GM12878 (cell line): ENCODE measurements around the gene SORBS2. TPM values are rescaled to one million over a fixed set of nuclear protein-coding genes. Genes with fewer than 3 reads are reported as not detected.

Experiments
- ATAC-seq: fragments of 200-7000 bp; cut with Tn5 transposase; 3 replicates; pipeline ENCODE4 v1.9.1; 2020; ENCODE audit warnings: mild to moderate bottlenecking, moderate library complexity
- BruUV-seq: library from RNA; stranded (reverse); fragments of 400-500 nt; replicated peaks from 2 replicates; lab custom pipeline; 2021; lab: Mats Ljungman, UMichigan
- CTCF ChIA-PET: fragments of 300-600 bp; sonication (Branson Sonifier 250); formaldehyde crosslinking; extraction: SDS; loops from one replicate; lab custom pipeline; 2021; ENCODE audit warnings: inconsistent platforms; lab: Yijun Ruan, JAX
- POLR2A ChIA-PET: fragments of 350-600 bp; formaldehyde crosslinking; extraction: SDS; loops from one replicate; lab custom pipeline; 2021; ENCODE audit warnings: inconsistent platforms; lab: Charles Lee
- RAD21 ChIA-PET: fragments of 300-600 bp; sonication (Branson Sonifier 250); formaldehyde crosslinking; loops from one replicate; lab custom pipeline; 2023; ENCODE audit warnings: antibody characterized with exemption; ENCODE audit not compliant: unreplicated experiment; lab: Charles Lee
- SMC1A ChIA-PET: fragments of 300-600 bp; sonication (Branson Sonifier 250); formaldehyde crosslinking; loops from one replicate; lab custom pipeline; 2023; ENCODE audit not compliant: unreplicated experiment, uncharacterized antibody; lab: Charles Lee
- DNase-seq: peaks from one replicate; pipeline ENCODE4 v3.0.0-alpha.2; 2011; ENCODE audit warnings: low read depth, low spot score
- FAIRE-seq: peaks from 3 replicates; lab custom pipeline; 2011; peaks lifted over from hg19 to GRCh38; lab: Jason Lieb, UNC
- H2AFZ ChIP-seq: 2 replicates; pipeline ENCODE4 v1.6.0; 2011; ENCODE audit warnings: low read depth, low read length, control low read depth; ENCODE audit not compliant: control insufficient read depth
- H3K27ac ChIP-seq: 2 replicates; pipeline ENCODE4 v1.5.1; 2011; ENCODE audit warnings: control low read depth; ENCODE audit not compliant: control insufficient read depth, insufficient read depth
- H3K27me3 ChIP-seq, 2 experiments: replicated peaks in 1 of 2; 2 replicates each; pipeline versions ENCODE4 v1.6.0 to v1.6.1; 2011; ENCODE audit warnings: low read length in 1 of 2; ENCODE audit not compliant: control insufficient read depth in 2 of 2, insufficient read depth in 2 of 2
- H3K36me3 ChIP-seq, 2 experiments: 2 replicates each; pipeline ENCODE4 v1.5.1; 2011; ENCODE audit warnings: low read length in 1 of 2; ENCODE audit not compliant: control insufficient read depth in 2 of 2, insufficient read depth in 2 of 2
- H3K4me1 ChIP-seq: 2 replicates; pipeline ENCODE4 v1.6.1; 2011; ENCODE audit warnings: mild to moderate bottlenecking, low read length, moderate library complexity, mixed read lengths; ENCODE audit not compliant: control insufficient read depth, insufficient read depth
- H3K4me2 ChIP-seq: 2 replicates; pipeline ENCODE4 v1.6.0; 2011; ENCODE audit warnings: control low read depth; ENCODE audit not compliant: control insufficient read depth, insufficient read depth
- H3K4me3 ChIP-seq: fragments of 200-600 bp; sonication (generic); 2 replicates; pipeline ENCODE4 v1.5.1; 2016
- H3K79me2 ChIP-seq: 2 replicates; pipeline ENCODE4 v1.6.0; 2011; ENCODE audit warnings: low read length; ENCODE audit not compliant: control insufficient read depth, insufficient read depth
- H3K9ac ChIP-seq: 2 replicates; pipeline ENCODE4 v1.8.0; 2011; ENCODE audit warnings: low read length, control low read depth, mixed read lengths; ENCODE audit not compliant: control insufficient read depth, insufficient read depth
- H3K9me3 ChIP-seq: replicated peaks from 3 replicates; pipeline ENCODE4 v1.5.1; 2011; ENCODE audit warnings: mild to moderate bottlenecking, low read length; ENCODE audit not compliant: control insufficient read depth, insufficient read depth
- H4K20me1 ChIP-seq: 2 replicates; pipeline ENCODE4 v1.6.0; 2011; ENCODE audit not compliant: control insufficient read depth, insufficient read depth
- BACH1 ChIP-seq: fragments of 450-650 bp; IDR thresholded peaks from 2 replicates; pipeline ENCODE4 v1.6.1; 2017; ENCODE audit warnings: mild to moderate bottlenecking, borderline replicate concordance
- DPF2 ChIP-seq: fragments of 450-650 bp; IDR thresholded peaks from 2 replicates; pipeline ENCODE4 v1.6.1; 2017; ENCODE audit warnings: mild to moderate bottlenecking
- GABPA ChIP-seq: IDR thresholded peaks from 2 replicates; pipeline ENCODE4 v1.6.1; 2014; ENCODE audit warnings: antibody characterized with exemption, low read depth, mild to moderate bottlenecking, inconsistent platforms
- HDGF ChIP-seq: fragments of 450-650 bp; IDR thresholded peaks from 2 replicates; pipeline ENCODE4 v1.6.1; 2016; ENCODE audit warnings: antibody characterized with exemption
- MYC ChIP-seq: IDR thresholded peaks from 2 replicates; pipeline ENCODE4 v1.6.1; 2011; ENCODE audit warnings: mild to moderate bottlenecking, low read length, moderate library complexity, inconsistent platforms; ENCODE audit not compliant: insufficient read depth, insufficient replicate concordance, insufficient read length, severe bottlenecking
- NR2C1 ChIP-seq: fragments of 450-650 bp; IDR thresholded peaks from 2 replicates; pipeline ENCODE4 v1.6.1; 2017; ENCODE audit warnings: antibody characterized with exemption, mild to moderate bottlenecking, moderate library complexity
- PAX8 ChIP-seq: fragments of 450-650 bp; IDR thresholded peaks from 2 replicates; pipeline ENCODE4 v1.6.1; 2017; ENCODE audit warnings: mild to moderate bottlenecking, moderate library complexity
- POLR2A ChIP-seq: IDR thresholded peaks from 2 replicates; pipeline ENCODE4 v1.6.1; 2011; ENCODE audit warnings: low read depth, mild to moderate bottlenecking, low read length
- RAD21 ChIP-seq: IDR thresholded peaks from 2 replicates; pipeline ENCODE4 v1.6.1; 2011; ENCODE audit warnings: mild to moderate bottlenecking, low read depth, low read length, moderate library complexity; ENCODE audit not compliant: insufficient read depth
- SREBF2 ChIP-seq: IDR thresholded peaks from 2 replicates; pipeline ENCODE4 v1.6.1; 2012; ENCODE audit warnings: mild to moderate bottlenecking, low read length
- SUPT20H ChIP-seq: IDR thresholded peaks from 2 replicates; pipeline ENCODE4 v1.6.1; 2011; ENCODE audit warnings: low read depth, mild to moderate bottlenecking, low read length, moderate library complexity, borderline replicate concordance; ENCODE audit not compliant: control insufficient read depth
- TCF12 ChIP-seq: IDR thresholded peaks from 2 replicates; pipeline ENCODE4 v1.6.1; 2011; ENCODE audit warnings: low read depth, mild to moderate bottlenecking, low read length
- WGBS: methylation state at CpG from one replicate; pipeline ENCODE4 v1.1.6; 2016; ENCODE audit warnings: low lambda C conversion rate; ENCODE audit not compliant: insufficient replicate concordance, insufficient coverage; ENCODE audit errors: missing lambda C conversion rate; 5-methylcytosine and 5-hydroxymethylcytosine counted together
- in situ Hi-C: fragments of 300-500 bp; cut with MboI; formaldehyde crosslinking; loops from 9 replicates; pipeline ENCODE4 v1.14.3; 2018; ENCODE audit warnings: mixed read lengths
- intact Hi-C: fragments of 100-400 bp; cut with micrococcal nuclease; formaldehyde crosslinking; loops from one replicate; pipeline ENCODE4 v1.14.2; 2022; ENCODE audit not compliant: unreplicated experiment
- polyA plus RNA-seq, 11 experiments: library from polyadenylated mRNA; depleted of rRNA in 4 of 11; unstranded in 6 of 11; stranded (reverse) in 5 of 11; fragments of >200 nt; fragmentation: Nextera tagmentation in 4 of 11; fragmentation: Illumina TruSeq in 1 of 11; extraction: Ambion mirVana in 4 of 11; extraction: Trizol in 1 of 11; gene quantifications; 1 replicate in 1 of 11; 2 replicates in 10 of 11; pipeline versions ENCODE4 v1.2.1 to v1.2.3, GENCODE V29; 2011 to 2016; ENCODE audit warnings: inconsistent platforms in 2 of 11, missing spikeins in 2 of 11, low read depth in 1 of 11
- total RNA-seq, 4 experiments: library from RNA; depleted of rRNA in 3 of 4; stranded (reverse); fragments of >200 nt in 3 of 4; fragmentation: Illumina TruSeq in 1 of 4; extraction: Trizol in 1 of 4; gene quantifications; 2 replicates each; pipeline versions ENCODE4 v1.2.1 to v1.2.3, GENCODE V29; 2013 to 2021

The SORBS2 gene
- total and polyA plus RNA-seq, 10 of the 15 experiments (the other 5 are each of a cell fraction or from before 2014, with no cell fraction given), result 0.06 to 3.0 (median 0.79) TPM

DNA sequence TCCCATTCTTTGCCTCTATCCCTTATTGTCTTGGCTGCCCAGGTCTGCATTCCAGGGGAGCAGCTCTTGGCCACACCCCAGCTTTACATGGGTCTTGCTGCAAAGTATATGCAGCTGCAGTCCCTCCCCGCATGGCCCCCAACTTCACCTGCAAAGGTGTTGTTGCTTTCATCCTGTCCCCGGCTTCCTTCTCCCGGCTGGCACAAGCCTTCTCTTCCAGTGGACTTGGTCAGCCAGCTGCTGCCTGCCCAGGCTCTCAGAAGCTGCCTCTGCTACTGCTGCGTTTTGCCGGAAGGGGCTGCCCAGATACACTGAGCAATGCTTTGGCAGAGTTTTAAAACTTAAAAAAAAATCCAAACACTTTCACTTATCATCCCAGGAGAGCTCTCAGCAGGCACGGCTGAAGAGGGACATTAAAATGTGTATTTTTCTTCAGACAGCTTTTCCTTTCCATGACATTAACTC, 155.5 kb downstream of the SORBS2 start:
- no peaks in the 10 kb centered on the region for H3K9me3 ChIP-seq
- no peaks in the 10 kb centered on the region for H4K20me1 ChIP-seq
- ATAC-seq (no peak), DNase-seq (no peak), FAIRE-seq (no peak)
- TF ChIP-seq SUPT20H (no peak), BACH1 (no peak), RAD21 (no peak), POLR2A (no peak), PAX8 (no peak), TCF12 (no peak), HDGF (no peak), DPF2 (no peak), NR2C1 (no peak), SREBF2 (no peak), MYC (no peak), GABPA (no peak)
- H3K79me2 ChIP-seq, result no peaks in the 10 kb centered on the region
- H2AFZ ChIP-seq, result no peak overlapping the region
- 57% methylated on average over 6 of the region's 6 CpGs for WGBS
- RAD21 ChIA-PET, result no interaction called here
- POLR2A ChIA-PET, result no interaction called here
- no peak overlapping the region for H3K9ac ChIP-seq
- BruUV-seq, result no TSS peak
- H3K4me3 ChIP-seq, result no peak overlapping the region
- intact Hi-C loops, result no loop called here
- in situ Hi-C loops, result no loop called here
- H3K27me3 ChIP-seq, result no peaks in the 10 kb centered on the region
- CTCF ChIA-PET, result no interaction called here
- H3K27ac ChIP-seq, result no peak overlapping the region
- SMC1A ChIA-PET, result no interaction called here
- no peaks in the 10 kb centered on the region for H3K4me1 ChIP-seq
- H3K4me2 ChIP-seq, result no peak overlapping the region
- H3K36me3 ChIP-seq, result no peaks in the 10 kb centered on the region
